ENCODE data around the gene PTH1R.

Gene PTH1R

GRCh38 chr3:46862369-46863025 is 15.0 kb upstream of the PTH1R start:
- no peak for DNase-seq (ENCODE audit: extremely low spot score, insufficient read length, low read depth)
- no peak for FAIRE-seq

- no peak for DNase-seq (ENCODE audit: extremely low spot score, insufficient read length, low read depth)
- FAIRE-seq, result no peak
These were observed 14.2 kb upstream of the PTH1R start, which contains the start of gene MYL3 for GRCh38 chr3:46863261-46863782. Gene MYL3, minus strand, starts transcription at chr3:46863444. Its CDS starts 54 bp downstream, at chr3:46863390.

- FAIRE-seq (no peak), DNase-seq (ENCODE audit: extremely low spot score, insufficient read length, low read depth) (no peak)
These were observed 13.2 kb upstream of the PTH1R start for GRCh38 chr3:46864061-46864881.

GRCh38 chr3:46865031-46865507 is 12.5 kb upstream of the PTH1R start:
- no peak for DNase-seq (ENCODE audit: extremely low spot score, insufficient read length, low read depth)
- FAIRE-seq, result no peak

GRCh38 chr3:46865546-46865945 is 12.0 kb upstream of the PTH1R start:
- DNase-seq (ENCODE audit: extremely low spot score, insufficient read length, low read depth) (no peak), FAIRE-seq (no peak)

GRCh38 chr3:46866032-46866595 is 11.4 kb upstream of the PTH1R start:
- FAIRE-seq (no peak), DNase-seq (ENCODE audit: extremely low spot score, insufficient read length, low read depth) (no peak)

GRCh38 chr3:46866720-46867549 is 10.6 kb upstream of the PTH1R start:
- FAIRE-seq, result peak; percentile 93
- no peak for DNase-seq (ENCODE audit: extremely low spot score, insufficient read length, low read depth)

GRCh38 chr3:46867550-46867898 is 10.0 kb upstream of the PTH1R start:
- DNase-seq (ENCODE audit: extremely low spot score, insufficient read length, low read depth), result no peak
- no peak for FAIRE-seq

GRCh38 chr3:46868287-46868686 is 9.2 kb upstream of the PTH1R start:
- FAIRE-seq, result no peak
- DNase-seq (ENCODE audit: extremely low spot score, insufficient read length, low read depth), result no peak

- FAIRE-seq (no peak), DNase-seq (ENCODE audit: extremely low spot score, insufficient read length, low read depth) (no peak)
These were observed 8.6 kb upstream of the PTH1R start for GRCh38 chr3:46868948-46869347.

GRCh38 chr3:46869440-46869839 is 8.1 kb upstream of the PTH1R start:
- DNase-seq (ENCODE audit: extremely low spot score, insufficient read length, low read depth) (no peak), FAIRE-seq (no peak)

- FAIRE-seq (no peak), DNase-seq (ENCODE audit: extremely low spot score, insufficient read length, low read depth) (no peak)
These were observed 6.9 kb upstream of the PTH1R start for GRCh38 chr3:46870651-46871050.

GRCh38 chr3:46871222-46871621 is 6.3 kb upstream of the PTH1R start:
- FAIRE-seq, result no peak
- DNase-seq (ENCODE audit: extremely low spot score, insufficient read length, low read depth), result no peak

- no peak for FAIRE-seq
- no peak for DNase-seq (ENCODE audit: extremely low spot score, insufficient read length, low read depth)
These were observed 4.0 kb upstream of the PTH1R start for GRCh38 chr3:46873521-46873920.

- FAIRE-seq (no peak), DNase-seq (ENCODE audit: extremely low spot score, insufficient read length, low read depth) (no peak)
These were observed 3.1 kb upstream of the PTH1R start for GRCh38 chr3:46874430-46874829.

- FAIRE-seq, result no peak
- DNase-seq (ENCODE audit: extremely low spot score, insufficient read length, low read depth), result no peak
These were observed 2.0 kb upstream of the PTH1R start for GRCh38 chr3:46875560-46875959.

- FAIRE-seq, result no peak
These were observed 914 bp upstream of the PTH1R start for GRCh38 chr3:46876313-46877300.

GRCh38 chr3:46878781-46879436 is 1.4 kb downstream of the PTH1R start:
- peak; percentile 92 for FAIRE-seq
- DNase-seq (ENCODE audit: extremely low spot score, insufficient read length, low read depth), result no peak

More at GRCh38 chr3:46876313-46877300, 914 bp upstream of the PTH1R start:
- no peak for DNase-seq (ENCODE audit: extremely low spot score, insufficient read length, low read depth)

All from GM18507 (cell line).